CD4-positive, alpha-beta T cell treated with Interleukin-6 for 4 hours (primary cell): ENCODE measurements around the gene KIF26A.

Source experiments
- DNase-seq: peaks from one replicate; pipeline ENCODE4 v3.0.0-alpha.2; 2020; ENCODE audit warnings: mixed read lengths

Gene KIF26A

DNA sequence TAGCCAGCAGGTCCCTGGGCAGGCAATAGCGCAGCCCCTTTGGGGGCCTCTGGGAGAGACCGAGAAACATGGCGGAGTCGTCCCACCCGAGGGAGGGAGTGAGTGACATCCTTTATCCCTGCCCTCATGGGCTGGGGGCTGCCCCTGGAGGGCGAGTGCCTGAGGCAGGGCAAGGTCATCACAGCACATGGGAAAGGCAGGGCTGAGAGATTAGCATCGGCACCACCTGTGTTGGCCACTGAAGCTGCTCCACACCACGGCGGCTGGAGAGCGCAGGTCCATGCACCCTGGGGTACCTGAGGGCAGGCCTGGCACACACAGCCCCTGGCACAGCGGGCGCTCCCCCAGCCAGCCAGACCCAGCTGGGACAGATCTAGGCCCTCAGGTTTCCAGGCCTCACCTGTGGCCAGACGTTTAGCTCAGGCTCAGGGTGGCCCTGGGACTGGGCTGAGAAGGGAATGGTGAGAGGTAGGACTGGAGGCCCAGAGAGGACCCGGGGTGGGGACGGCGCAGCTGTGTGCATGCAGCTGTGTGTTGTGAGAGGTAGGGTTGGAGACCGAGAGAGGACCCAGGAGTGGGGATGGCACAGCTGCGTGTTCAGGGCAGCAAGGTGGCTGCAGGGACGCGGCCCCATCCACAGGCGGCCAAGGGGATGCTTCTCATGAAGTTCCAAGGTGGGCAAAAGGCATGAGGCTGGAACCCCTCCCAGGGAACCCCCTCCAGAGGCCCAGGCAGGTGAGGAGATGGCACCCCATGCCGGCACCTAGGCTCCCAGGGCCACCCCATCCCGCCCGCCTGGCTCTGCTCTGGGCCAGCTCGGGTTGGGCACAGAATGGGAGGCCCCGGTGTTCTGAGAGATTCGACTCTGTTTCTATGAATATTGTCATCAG lies 74.1 kb downstream of the KIF26A start:
- DNase-seq = no peak

- no peak for DNase-seq
Measured at GRCh38 chr14:104213301-104214034, 75.1 kb downstream of the KIF26A start.

DNA sequence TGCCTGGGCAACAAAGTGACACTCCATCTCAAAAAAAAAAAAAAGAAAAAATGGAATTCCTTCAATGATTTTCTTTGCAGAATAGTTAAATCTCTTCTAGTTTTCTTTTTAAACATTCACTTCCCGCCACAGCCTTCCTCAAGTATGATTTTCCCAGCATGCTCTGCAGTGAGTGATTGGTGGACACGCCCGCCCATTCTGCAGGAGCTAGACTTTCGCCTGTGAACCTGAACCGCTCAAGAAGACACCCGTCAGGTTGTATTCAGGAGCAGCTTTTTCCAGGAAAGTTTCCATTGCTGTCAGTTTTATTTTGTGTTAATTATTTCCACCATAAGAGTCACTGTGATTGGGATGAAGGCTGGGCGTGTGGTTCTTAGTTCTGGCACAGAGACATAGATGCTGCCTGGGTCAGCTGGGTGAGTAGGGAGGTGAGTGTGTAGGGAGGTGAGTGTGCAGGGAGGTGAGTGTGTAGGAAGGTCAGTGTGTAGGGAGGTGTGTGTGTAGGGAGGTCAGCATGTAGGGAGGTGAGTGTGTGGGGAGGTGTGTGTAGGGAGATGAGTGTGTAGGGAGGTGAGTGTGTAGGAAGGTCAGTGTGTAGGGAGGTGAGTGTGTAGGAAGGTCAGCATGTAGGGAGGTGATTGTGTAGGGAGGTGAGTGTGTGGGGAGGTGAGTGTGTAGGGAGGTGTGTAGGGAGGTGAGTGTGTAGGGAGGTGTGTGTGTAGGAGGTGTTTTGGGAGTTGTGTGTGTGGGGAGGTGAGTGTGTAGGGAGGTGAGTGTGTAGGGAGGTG lies 76.2 kb downstream of the KIF26A start:
- no peak for DNase-seq

DNA sequence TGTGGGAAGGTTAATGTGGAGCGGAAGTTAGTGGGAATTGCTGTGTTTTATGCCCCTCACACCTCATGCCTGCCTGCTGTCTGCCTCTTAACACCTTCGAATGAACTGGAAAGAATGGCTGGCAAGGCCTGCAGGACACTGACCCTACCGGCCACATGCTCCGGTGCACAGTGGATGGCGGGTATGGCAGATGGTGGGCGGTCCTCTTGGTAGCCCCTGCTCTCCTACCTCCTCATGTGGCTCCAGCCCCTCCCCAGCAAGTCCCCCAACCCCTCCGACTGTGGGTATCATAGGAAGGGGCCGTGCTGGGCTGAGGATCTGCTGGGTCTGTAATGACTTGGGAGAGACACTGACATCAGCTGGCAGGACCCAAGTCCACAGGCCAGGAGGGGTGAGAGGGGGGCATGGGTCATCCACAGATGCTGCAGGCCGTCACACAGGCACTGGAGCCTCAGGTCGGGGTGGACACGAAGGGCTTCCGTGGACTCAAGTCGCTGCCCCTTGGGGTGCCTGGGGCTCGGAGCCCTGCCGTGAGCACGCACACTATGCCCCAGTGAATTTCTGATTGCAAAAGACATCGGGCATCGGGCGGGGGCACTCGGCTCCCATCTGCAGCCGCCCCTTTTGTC lies 77.4 kb downstream of the KIF26A start:
- no peak for DNase-seq

DNA sequence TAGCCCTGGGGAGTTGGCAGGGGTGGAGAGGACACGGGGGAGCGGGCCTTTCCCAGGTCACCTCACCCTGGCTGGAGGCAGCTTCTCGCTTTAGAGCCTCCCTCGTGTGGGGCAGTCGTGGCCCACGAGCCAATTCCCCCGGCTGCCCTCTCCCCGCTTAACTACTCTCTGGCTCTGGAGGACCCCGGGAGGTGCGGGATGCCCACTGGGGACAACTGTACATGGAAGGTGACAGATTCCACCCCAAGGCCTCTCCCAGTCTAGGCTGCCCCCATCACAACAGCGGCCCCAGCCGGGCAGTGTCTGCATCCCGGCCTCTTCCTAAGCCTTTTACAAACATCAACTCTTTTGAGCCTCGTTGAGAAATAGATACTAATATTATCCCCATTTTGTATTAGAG lies 78.1 kb downstream of the KIF26A start:
- DNase-seq = no peak

DNA sequence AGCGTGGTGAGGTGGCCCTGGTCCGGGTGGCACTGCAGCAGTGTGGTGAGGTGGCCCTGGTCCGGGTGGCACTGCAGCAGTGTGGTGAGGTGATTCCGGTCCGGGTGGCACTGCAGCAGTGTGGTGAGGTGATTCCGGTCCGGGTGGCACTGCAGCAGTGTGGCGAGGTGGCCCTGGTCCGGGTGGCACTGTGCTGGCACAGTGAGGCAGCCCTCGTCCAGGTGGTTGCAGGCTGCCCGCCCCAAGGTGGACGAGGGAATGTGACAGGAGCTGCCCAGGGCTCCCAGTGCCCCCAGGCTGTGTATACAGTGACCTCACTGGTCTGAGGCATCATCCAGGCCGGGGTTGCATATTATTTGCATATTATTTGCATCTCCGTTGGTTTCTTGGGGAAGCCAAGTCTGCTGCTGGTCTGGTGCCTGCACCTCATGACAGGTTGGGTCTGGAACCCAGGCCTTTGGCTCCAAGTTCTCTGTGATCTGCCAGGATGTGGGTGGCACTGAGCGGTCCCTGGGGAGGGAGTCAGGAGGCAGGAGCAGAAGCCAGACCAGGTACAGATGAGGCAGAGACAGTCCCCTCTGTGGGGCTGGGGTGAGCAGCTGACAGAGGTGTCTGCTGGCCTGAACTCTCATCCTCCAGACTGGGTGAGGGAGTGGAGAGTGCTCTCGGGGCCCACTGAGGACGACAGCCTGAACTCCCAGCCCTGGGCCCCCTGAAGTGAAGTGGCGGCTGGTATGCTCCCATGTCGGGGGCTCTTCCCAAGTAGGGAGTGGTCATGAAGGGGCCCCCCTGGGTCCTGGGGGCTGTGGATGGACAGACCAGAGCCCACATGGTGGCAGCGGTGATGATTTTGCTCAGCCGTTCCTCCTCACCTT lies 79.3 kb downstream of the KIF26A start:
- DNase-seq = no peak

- no peak for DNase-seq
Measured at GRCh38 chr14:104218361-104219180, 80.2 kb downstream of the KIF26A start.

GRCh38 chr14:104219731-104220214 lies 81.4 kb downstream of the KIF26A start:
- DNase-seq = no peak

GRCh38 chr14:104220215-104221070 lies 82.1 kb downstream of the KIF26A start:
- DNase-seq = no peak

DNA sequence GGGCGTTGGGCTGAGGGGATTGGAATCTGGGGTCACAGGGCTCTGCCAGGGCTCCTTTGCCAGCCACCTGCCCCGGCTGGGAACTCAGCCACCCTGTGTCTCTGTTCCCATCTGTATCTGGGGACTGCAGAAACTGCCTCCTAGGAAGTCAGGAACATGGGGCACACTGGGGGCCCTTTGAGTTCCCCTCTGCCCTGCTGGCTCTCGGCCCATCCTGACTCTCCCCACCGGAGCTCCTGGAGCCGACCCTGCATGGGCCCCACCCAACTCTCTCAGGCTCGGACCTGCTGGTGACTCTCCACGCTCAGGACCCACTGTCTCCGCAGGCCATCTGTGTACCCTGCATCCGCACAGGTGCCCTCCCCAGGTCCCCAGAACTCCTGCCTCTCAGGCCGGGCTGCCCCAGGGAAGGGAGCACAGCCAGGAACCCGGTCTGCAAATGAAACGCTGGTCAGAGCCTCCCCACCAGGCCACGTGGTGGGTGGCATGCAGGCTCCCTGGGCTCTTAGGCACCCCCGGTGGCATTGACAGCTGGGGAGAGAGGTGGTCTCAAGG lies 82.8 kb downstream of the KIF26A start:
- DNase-seq = no peak

DNA sequence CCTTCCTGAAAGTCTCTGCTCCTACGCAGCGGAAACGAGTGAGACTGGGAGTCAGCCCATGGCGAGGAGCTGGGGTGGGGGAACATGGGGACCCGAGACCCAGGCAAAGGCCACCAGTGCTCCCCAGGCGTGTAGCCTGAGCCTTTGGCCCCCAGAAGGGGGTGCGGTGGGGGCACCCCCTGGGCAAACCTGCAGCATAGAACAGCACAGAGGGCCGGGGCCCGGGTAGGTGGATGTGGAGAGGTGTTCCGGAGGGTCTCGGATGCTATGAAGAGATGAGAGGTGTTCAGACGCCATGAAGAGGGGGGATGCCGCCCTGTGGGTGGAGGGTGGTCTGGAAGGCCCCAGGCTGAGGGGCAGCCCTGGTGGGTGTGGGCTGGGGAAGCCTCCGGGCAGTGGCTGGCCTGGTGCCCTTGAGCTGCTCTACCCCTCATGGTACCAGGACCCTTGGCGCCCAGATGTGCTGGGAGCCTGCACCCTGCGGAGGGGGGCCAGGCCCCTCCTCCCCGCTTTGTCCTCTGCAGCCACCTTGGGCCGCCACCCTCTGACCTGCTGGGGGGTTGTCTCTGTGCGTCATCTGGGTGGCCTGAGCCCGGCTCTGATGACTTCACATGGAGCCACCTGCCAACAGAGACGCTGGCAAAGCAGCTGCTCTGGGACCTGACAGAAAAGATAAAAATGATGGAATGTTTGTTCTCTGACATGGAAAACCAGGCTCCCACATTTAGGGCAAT lies 83.4 kb downstream of the KIF26A start:
- DNase-seq = no peak

DNA sequence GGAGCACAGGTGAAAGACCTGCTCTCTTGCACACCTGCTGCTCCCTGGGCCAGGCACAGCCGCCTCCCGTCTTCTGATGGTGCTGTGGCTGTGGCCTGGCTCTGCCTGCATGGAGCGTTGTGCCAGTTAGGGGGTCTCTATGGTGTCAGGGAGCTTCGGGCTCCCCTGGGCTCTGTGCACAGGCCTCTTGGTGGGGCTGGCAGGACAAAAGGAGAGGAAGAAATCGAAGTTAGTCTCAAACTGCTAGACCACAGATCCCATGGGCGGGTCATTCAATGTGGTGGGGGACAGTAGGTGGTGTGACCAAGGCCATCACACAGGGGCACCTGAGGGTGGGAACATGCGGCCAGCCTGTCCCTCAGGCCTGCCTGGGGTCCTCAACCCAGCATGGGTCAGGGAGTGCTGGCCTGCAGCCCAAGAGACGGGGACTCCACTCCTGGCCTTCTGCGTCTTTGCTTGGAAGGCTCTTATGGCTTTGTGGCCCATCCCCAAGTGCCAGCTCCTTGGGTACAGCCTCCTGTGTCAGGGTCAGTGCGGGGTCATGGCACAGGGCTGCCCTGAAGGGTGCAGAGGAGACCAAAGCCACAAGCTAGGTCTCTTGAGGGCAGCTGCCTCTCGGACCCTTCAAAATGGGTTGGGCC lies 84.1 kb downstream of the KIF26A start:
- DNase-seq = no peak

DNA sequence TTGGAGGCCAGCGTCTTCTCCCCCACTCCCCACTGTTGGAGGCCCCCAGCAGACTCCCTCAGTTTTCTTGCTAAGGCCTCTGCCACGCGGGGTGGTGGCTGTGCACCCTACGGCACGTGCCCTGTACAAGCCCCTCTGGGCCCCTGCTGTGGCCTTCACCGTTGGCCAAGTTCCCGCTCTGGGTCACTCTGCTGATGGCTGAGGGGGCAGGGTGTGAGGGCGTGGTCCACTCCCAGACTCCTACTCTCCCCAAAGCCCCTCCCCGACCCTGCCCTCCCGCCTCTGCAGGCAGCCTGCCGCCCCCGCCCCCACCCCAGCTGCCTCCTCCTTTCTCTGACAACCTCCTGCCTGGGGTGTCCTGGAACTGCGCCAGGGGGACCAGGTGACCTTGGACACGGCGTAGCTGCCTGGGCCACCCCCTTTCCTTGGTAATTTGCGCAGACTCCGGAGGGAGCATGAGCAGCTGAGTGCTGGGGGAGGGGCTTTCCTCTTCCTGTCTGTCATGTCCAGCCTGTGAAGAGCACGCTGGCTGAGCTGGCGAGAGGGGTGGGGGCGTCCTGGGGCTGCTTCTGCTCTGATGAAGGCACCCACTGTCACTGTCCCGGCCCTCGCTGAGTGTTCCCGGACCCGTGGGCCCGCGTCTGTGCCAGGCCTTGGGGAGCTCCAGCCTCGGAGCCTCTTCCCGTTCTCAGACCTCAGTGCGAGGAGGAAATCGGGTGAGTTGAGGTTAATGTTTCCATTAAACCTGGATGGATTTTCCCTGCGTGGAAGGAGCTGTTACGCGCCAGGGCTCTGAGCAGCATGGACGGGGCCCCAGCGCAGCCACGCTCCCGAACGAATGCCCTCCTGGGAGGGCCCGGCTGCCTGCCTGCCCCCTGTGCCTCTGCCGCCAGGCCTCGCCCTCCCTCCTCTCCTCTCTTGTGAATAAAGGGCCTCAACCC lies 85.0 kb downstream of the KIF26A start:
- no peak for DNase-seq

DNA sequence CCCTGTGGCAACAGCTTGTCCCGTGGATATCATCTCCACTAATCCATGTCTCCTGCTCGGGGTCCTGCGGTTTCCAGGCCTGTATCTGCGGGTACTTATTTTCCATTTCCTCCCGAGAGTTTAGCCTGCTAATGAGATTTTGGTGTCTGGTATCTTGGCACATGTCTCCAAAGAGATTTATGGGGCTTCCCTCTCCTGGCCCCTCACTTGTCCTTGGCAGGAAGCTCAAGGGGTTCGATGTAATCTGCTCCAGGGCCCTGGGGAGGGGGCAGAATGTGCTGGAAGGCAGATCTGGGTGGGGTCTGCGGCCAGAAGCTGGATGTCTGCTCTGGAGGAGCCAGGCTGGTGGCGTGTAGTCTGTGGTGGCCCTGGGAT lies 85.7 kb downstream of the KIF26A start:
- DNase-seq = no peak

DNA sequence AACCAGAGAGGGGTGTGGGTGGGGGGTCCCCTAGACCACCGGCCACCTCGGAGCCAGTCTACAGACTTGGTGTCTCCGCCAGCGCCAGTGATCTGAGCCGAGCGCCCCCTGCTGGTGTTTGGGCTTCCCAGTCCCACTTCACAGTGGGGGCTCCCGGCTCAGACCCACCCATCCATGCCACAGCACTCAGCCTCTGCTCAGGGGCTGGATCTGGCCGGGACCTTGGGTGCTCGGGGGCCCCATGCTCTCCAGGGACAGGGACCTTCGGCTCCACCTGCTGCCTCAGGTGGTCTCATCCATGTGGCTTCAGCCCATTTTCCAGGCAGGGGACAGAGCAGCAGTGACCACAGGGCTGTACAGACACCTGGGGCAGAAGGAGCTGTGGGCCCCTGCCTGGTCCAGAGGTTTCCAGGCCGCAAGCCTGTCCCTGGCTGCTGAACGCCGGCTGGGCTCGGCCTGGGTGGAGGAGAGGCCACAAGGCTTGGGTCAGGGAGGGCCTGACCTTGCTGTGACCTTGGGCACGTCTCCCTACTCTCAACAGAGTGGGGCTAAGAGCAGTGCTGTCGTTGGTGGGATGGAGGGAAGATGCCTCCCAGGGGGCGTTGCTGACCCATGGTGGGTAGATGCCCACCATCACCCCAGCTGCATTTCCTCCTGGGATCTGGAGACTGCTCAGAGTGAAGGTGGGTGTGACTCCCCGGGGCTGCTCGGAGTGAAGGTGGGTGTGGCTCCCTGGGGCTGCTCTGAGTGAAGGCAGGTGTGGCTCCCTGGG lies 86.3 kb downstream of the KIF26A start:
- DNase-seq = peak; percentile 39
